Measurements from ENCODE around the gene HINT2.
A peak's percentile ranks its signal among the peaks of the same experiment; 100 is the strongest.

The HINT2 gene

GRCh38 chr9:35790385-35791296 is 24.2 kb downstream of the HINT2 start:
- H3K9me3 ChIP-seq (ENCODE audit: insufficient read depth, low read length, severe bottlenecking): no peaks in the 10 kb centered on the region
- H3K4me2 ChIP-seq (ENCODE audit: insufficient read depth, low read length): no peak overlapping the region
- H4K20me1 ChIP-seq (ENCODE audit: insufficient read depth, low read length): no peaks in the 10 kb centered on the region
- no peak overlapping the region for H3K4me3 ChIP-seq (ENCODE audit: low read depth in 1 of 2, low read length in 2 of 2)
- no peak overlapping the region for H3K9ac ChIP-seq (ENCODE audit: low read depth, low read length)
- ATAC-seq (ENCODE audit: insufficient read depth, low read depth) (peak; percentile 96), DNase-seq (peak; percentile 62)
- no peak for TF ChIP-seq EZH2 (IDR thresholded peaks at IDR 0.05; ENCODE audit: borderline replicate concordance, low read depth, low read length, severe bottlenecking)
- peak; percentile 93 for TF ChIP-seq CTCF (IDR thresholded peaks at IDR 0.05; ENCODE audit: borderline replicate concordance, extremely low read depth, low read length, poor library complexity, severe bottlenecking)
- no peaks in the 10 kb centered on the region for H3K4me1 ChIP-seq (ENCODE audit: insufficient read depth, low read length)
- H3K27ac ChIP-seq (ENCODE audit: low read length): no peak overlapping the region
- H3K79me2 ChIP-seq (ENCODE audit: insufficient read depth, low read length): no peaks in the 10 kb centered on the region
- H3K36me3 ChIP-seq (ENCODE audit: insufficient read depth, low read length): peaks cover 15% of the 10 kb centered on the region
- no peak overlapping the region for H2AFZ ChIP-seq (ENCODE audit: low read depth, low read length)
- no peaks in the 10 kb centered on the region for H3K27me3 ChIP-seq (ENCODE audit: insufficient read depth, low read length, poor library complexity)

- no peak overlapping the region for H3K9ac ChIP-seq (ENCODE audit: low read depth, low read length)
- no peak for TF ChIP-seq EZH2 (IDR thresholded peaks at IDR 0.05; ENCODE audit: borderline replicate concordance, low read depth, low read length, severe bottlenecking)
- TF ChIP-seq CTCF (IDR thresholded peaks at IDR 0.05; ENCODE audit: borderline replicate concordance, extremely low read depth, low read length, poor library complexity, severe bottlenecking): no peak
- H3K27me3 ChIP-seq (ENCODE audit: insufficient read depth, low read length, poor library complexity): no peaks in the 10 kb centered on the region
- peaks cover 15% of the 10 kb centered on the region for H3K36me3 ChIP-seq (ENCODE audit: insufficient read depth, low read length)
- no peaks in the 10 kb centered on the region for H3K9me3 ChIP-seq (ENCODE audit: insufficient read depth, low read length, severe bottlenecking)
- no peaks in the 10 kb centered on the region for H3K79me2 ChIP-seq (ENCODE audit: insufficient read depth, low read length)
- no peak overlapping the region for H3K27ac ChIP-seq (ENCODE audit: low read length)
- H3K4me1 ChIP-seq (ENCODE audit: insufficient read depth, low read length): no peaks in the 10 kb centered on the region
- H4K20me1 ChIP-seq (ENCODE audit: insufficient read depth, low read length): no peaks in the 10 kb centered on the region
- no peak overlapping the region for H3K4me2 ChIP-seq (ENCODE audit: insufficient read depth, low read length)
- no peak overlapping the region for H3K4me3 ChIP-seq (ENCODE audit: low read depth in 1 of 2, low read length in 2 of 2)
- H2AFZ ChIP-seq (ENCODE audit: low read depth, low read length): no peak overlapping the region
- DNase-seq (no peak), ATAC-seq (ENCODE audit: insufficient read depth, low read depth) (peak; percentile 27; the same call in 2 of the 3 replicates)
Measured at GRCh38 chr9:35790025-35790384, 24.8 kb downstream of the HINT2 start.

- H3K27ac ChIP-seq (ENCODE audit: low read length): no peak overlapping the region
- no peak overlapping the region for H3K9ac ChIP-seq (ENCODE audit: low read depth, low read length)
- H3K4me2 ChIP-seq (ENCODE audit: insufficient read depth, low read length): no peak overlapping the region
- H3K27me3 ChIP-seq (ENCODE audit: insufficient read depth, low read length, poor library complexity): no peaks in the 10 kb centered on the region
- peaks cover 15% of the 10 kb centered on the region for H3K36me3 ChIP-seq (ENCODE audit: insufficient read depth, low read length)
- no peaks in the 10 kb centered on the region for H4K20me1 ChIP-seq (ENCODE audit: insufficient read depth, low read length)
- H3K79me2 ChIP-seq (ENCODE audit: insufficient read depth, low read length): no peaks in the 10 kb centered on the region
- TF ChIP-seq CTCF (IDR thresholded peaks at IDR 0.05; ENCODE audit: borderline replicate concordance, extremely low read depth, low read length, poor library complexity, severe bottlenecking) (no peak), EZH2 (IDR thresholded peaks at IDR 0.05; ENCODE audit: borderline replicate concordance, low read depth, low read length, severe bottlenecking) (no peak)
- ATAC-seq (ENCODE audit: insufficient read depth, low read depth): no peak
- no peak overlapping the region for H2AFZ ChIP-seq (ENCODE audit: low read depth, low read length)
- H3K9me3 ChIP-seq (ENCODE audit: insufficient read depth, low read length, severe bottlenecking): no peaks in the 10 kb centered on the region
- no peaks in the 10 kb centered on the region for H3K4me1 ChIP-seq (ENCODE audit: insufficient read depth, low read length)
- DNase-seq: no peak
- H3K4me3 ChIP-seq (ENCODE audit: low read depth in 1 of 2, low read length in 2 of 2): no peak overlapping the region
Measured at GRCh38 chr9:35789541-35789940, 25.3 kb downstream of the HINT2 start.

Data from DND-41 (cell line).